KMS-11 (cell line): ENCODE data around the gene AZU1.
"Not testable (repeated sequence)": the region's sequence is repeated elsewhere in the genome, so short reads cannot be mapped to it uniquely, and the experiment has no call there.

ENCODE experiments used
- H2AFZ ChIP-seq: fragments of 200-600 bp; sonication (generic); 2 replicates; pipeline ENCODE4 v1.6.1; 2016; ENCODE audit warnings: antibody characterized with exemption, mixed run types, low read depth
- H3K27ac ChIP-seq: fragments of 200-600 bp; sonication (generic); 2 replicates; pipeline ENCODE4 v1.6.1; 2016; ENCODE audit warnings: mild to moderate bottlenecking, mixed run types
- H3K27me3 ChIP-seq: fragments of 200-600 bp; sonication (generic); 2 replicates; pipeline ENCODE4 v1.6.1; 2017; ENCODE audit warnings: mild to moderate bottlenecking, low read depth, mixed run types, moderate library complexity; ENCODE audit not compliant: insufficient read depth
- H3K36me3 ChIP-seq: fragments of 200-600 bp; sonication (generic); 2 replicates; pipeline ENCODE4 v1.6.1; 2017; ENCODE audit warnings: mild to moderate bottlenecking, mixed run types; ENCODE audit not compliant: insufficient read depth
- H3K4me1 ChIP-seq: fragments of 200-600 bp; sonication (generic); 2 replicates; pipeline ENCODE4 v1.6.1; 2016; ENCODE audit warnings: mild to moderate bottlenecking, low read depth, mixed run types; ENCODE audit not compliant: poor library complexity, severe bottlenecking
- H3K4me2 ChIP-seq: fragments of 200-600 bp; sonication (generic); 2 replicates; pipeline ENCODE4 v1.7.0; 2016; ENCODE audit warnings: mild to moderate bottlenecking, mixed run types
- H3K4me3 ChIP-seq: fragments of 200-600 bp; sonication (generic); IDR thresholded peaks from 2 replicates; pipeline ENCODE4 v1.6.1; 2017; ENCODE audit warnings: low read depth, low read length, mixed read lengths; ENCODE audit not compliant: insufficient read depth
- H3K79me2 ChIP-seq: fragments of 200-600 bp; sonication (generic); 2 replicates; pipeline ENCODE4 v1.6.1; 2016; ENCODE audit warnings: low read depth, mixed run types; ENCODE audit not compliant: insufficient read depth
- H3K9ac ChIP-seq: fragments of 200-600 bp; sonication (generic); 2 replicates; pipeline ENCODE4 v1.6.1; 2016; ENCODE audit warnings: mild to moderate bottlenecking, mixed run types
- H4K20me1 ChIP-seq: fragments of 200-600 bp; sonication (generic); 2 replicates; pipeline ENCODE4 v1.6.1; 2016; ENCODE audit warnings: mild to moderate bottlenecking, mixed run types; ENCODE audit not compliant: insufficient read depth
- TF ChIP-seq, protein P1 (sequence below): fragments of 200-600 bp; sonication (generic); conservative IDR thresholded peaks from 2 replicates; pipeline ENCODE4 v1.6.1; 2017; ENCODE audit warnings: low read depth, mild to moderate bottlenecking, antibody characterized with exemption, low read length, moderate library complexity, mixed read lengths

AZU1 gene

DNA sequence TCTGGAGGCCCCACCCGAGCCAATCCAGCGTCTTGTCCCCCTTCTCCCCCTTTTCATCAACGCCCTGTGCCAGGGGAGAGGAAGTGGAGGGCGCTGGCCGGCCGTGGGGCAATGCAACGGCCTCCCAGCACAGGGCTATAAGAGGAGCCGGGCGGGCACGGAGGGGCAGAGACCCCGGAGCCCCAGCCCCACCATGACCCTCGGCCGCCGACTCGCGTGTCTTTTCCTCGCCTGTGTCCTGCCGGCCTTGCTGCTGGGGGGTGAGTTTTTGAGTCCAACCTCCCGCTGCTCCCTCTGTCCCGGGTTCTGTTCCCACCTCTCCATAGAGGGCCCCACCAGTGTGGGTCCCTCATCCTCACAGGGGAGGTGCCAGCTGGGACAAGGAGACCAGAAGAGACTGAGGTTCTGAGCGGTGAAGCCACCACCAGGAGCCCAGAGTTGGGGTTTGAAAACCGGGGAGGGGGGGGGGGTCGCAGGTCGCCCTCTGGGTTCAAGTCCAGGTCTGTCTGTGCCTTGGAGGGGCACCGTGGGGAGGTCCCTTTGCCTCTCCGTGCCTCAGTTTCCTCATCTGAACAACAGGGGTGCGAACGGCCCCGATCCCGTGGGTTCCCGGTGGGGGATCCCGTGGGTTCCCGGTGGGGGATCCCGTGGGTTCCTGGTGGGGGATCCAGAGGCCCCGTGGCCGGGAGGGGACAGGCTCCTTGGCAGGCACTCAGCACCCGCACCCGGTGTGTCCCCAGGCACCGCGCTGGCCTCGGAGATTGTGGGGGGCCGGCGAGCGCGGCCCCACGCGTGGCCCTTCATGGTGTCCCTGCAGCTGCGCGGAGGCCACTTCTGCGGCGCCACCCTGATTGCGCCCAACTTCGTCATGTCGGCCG lies 24.7 kb downstream of the AZU1 start, which contains the start of gene ELANE:
ELANE (plus strand) TSS at position 168 of the 878 bp plus-strand sequence; CDS start at position 194, 26 bp downstream.
- H3K9ac ChIP-seq, result no peak within 1 kb of the TSS
- H3K79me2 ChIP-seq, result peaks cover 8% of the 10 kb centered on the region
- no peak within 1 kb of the TSS for H2AFZ ChIP-seq
- TF ChIP-seq, protein P1, sequence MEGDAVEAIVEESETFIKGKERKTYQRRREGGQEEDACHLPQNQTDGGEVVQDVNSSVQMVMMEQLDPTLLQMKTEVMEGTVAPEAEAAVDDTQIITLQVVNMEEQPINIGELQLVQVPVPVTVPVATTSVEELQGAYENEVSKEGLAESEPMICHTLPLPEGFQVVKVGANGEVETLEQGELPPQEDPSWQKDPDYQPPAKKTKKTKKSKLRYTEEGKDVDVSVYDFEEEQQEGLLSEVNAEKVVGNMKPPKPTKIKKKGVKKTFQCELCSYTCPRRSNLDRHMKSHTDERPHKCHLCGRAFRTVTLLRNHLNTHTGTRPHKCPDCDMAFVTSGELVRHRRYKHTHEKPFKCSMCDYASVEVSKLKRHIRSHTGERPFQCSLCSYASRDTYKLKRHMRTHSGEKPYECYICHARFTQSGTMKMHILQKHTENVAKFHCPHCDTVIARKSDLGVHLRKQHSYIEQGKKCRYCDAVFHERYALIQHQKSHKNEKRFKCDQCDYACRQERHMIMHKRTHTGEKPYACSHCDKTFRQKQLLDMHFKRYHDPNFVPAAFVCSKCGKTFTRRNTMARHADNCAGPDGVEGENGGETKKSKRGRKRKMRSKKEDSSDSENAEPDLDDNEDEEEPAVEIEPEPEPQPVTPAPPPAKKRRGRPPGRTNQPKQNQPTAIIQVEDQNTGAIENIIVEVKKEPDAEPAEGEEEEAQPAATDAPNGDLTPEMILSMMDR, result no peak
- no peak within 1 kb of the TSS for H3K4me3 ChIP-seq
- H3K4me1 ChIP-seq, result peaks cover 10% of the 10 kb centered on the region
- H3K27ac ChIP-seq, result no peak within 1 kb of the TSS
- H3K4me2 ChIP-seq, result no peak within 1 kb of the TSS
- H3K27me3 ChIP-seq, result peaks cover 8% of the 10 kb centered on the region; the same call in 1 of the 2 replicates
- H4K20me1 ChIP-seq, result no peaks in the 10 kb centered on the region
- H3K36me3 ChIP-seq, result no peaks in the 10 kb centered on the region

GRCh38 chr19:853014-853585 lies 25.5 kb downstream of the AZU1 start:
- H4K20me1 ChIP-seq, result no peaks in the 10 kb centered on the region
- H3K4me3 ChIP-seq, result no peak overlapping the region
- peaks cover 1% of the 10 kb centered on the region; the same call in 1 of the 2 replicates for H3K79me2 ChIP-seq
- peaks cover 4% of the 10 kb centered on the region for H3K4me1 ChIP-seq
- no peak overlapping the region for H3K4me2 ChIP-seq
- no peak overlapping the region for H3K9ac ChIP-seq
- TF ChIP-seq, protein P1, result no peak
- no peaks in the 10 kb centered on the region for H3K36me3 ChIP-seq
- H3K27me3 ChIP-seq, result peaks cover 8% of the 10 kb centered on the region; the same call in 1 of the 2 replicates
- no peak overlapping the region for H2AFZ ChIP-seq
- H3K27ac ChIP-seq, result no peak overlapping the region

DNA sequence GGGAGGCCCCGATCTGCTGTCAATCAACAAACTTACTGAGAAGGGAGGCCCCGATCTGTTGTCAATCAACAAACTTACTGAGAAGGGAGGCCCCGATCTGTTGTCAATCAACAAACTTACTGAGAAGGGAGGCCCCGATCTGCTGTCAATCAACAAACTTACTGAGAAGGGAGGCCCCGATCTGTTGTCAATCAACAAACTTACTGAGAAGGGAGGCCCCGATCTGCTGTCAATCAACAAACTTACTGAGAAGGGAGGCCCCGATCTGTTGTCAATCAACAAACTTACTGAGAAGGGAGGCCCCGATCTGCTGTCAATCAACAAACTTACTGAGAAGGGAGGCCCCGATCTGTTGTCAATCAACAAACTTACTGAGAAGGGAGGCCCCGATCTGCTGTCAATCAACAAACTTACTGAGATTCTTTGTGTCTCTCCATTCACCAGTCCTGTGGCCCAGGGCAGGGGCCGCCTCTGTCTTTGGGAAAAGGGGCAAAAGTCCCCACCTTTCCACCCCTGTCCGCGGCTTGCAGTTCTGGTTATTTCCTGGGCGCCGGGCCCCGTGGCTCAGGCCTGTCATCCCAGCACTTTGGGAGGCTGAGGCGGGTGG lies 26.1 kb downstream of the AZU1 start:
- H3K4me3 ChIP-seq, H3K36me3 ChIP-seq, H3K27me3 ChIP-seq, H3K79me2 ChIP-seq, H3K4me2 ChIP-seq, H3K27ac ChIP-seq, H2AFZ ChIP-seq, H3K9ac ChIP-seq, H4K20me1 ChIP-seq, H3K4me1 ChIP-seq: not testable (repeated sequence)

DNA sequence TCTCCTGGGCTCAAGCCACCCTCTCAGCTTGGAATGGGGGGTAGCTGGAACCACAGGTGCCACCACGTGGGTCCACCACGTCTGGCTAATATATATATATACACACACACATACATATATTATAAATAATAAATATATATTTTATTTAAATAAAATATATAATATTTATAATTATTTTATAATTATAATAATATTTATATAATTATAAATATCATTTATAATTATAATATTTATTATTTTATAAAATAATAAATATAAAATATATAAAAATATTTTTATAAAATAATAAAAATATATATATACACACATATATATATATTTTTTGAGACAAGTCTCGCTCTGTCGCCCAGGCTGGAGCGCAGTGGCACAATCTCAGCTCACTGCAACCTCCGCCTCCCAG lies 26.9 kb downstream of the AZU1 start:
- no peak overlapping the region for H2AFZ ChIP-seq
- H3K36me3 ChIP-seq, result no peaks in the 10 kb centered on the region
- no peak overlapping the region for H3K9ac ChIP-seq
- H3K79me2 ChIP-seq, result no peaks in the 10 kb centered on the region
- no peak overlapping the region for H3K27ac ChIP-seq
- H3K4me3 ChIP-seq, result no peak overlapping the region
- H3K4me1 ChIP-seq, result no peaks in the 10 kb centered on the region
- no peaks in the 10 kb centered on the region for H4K20me1 ChIP-seq
- H3K27me3 ChIP-seq, result peaks cover 8% of the 10 kb centered on the region; the same call in 1 of the 2 replicates
- TF ChIP-seq, protein P1, result no peak
- no peak overlapping the region for H3K4me2 ChIP-seq
